ENCODE results near the gene PLA2G4D.

DNA sequence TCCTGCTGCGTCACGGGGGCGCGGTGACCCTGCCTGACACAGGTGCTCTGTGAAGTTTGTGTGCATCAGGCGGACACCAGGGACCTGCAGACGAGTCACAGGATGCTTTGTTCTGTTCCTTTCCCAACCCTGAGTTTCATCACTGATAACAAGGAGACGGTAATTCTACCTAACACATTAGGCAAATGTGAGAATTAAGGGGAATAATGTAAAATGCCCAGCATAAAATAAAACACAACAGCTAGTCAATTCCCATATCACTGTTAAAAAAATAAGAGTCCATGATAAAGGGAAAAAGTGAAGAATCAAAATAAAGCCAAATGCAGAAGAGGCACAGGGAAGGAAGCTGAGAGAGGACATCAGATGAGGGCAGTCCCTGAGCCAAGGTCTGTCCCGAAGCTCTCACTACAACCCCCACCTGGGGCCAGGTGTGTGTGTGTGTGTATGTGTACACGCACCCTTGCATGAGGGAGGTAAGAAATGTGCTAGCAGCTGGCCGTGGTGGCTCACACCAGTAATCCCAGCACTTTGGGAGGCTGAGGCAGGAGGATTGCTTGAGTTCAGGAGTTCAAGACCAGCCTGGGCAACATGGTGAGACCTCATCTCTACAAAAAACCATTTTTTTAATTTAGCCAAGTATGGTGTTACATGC, 27.5 kb downstream of the PLA2G4D start:
- TF ChIP-seq, protein P1, sequence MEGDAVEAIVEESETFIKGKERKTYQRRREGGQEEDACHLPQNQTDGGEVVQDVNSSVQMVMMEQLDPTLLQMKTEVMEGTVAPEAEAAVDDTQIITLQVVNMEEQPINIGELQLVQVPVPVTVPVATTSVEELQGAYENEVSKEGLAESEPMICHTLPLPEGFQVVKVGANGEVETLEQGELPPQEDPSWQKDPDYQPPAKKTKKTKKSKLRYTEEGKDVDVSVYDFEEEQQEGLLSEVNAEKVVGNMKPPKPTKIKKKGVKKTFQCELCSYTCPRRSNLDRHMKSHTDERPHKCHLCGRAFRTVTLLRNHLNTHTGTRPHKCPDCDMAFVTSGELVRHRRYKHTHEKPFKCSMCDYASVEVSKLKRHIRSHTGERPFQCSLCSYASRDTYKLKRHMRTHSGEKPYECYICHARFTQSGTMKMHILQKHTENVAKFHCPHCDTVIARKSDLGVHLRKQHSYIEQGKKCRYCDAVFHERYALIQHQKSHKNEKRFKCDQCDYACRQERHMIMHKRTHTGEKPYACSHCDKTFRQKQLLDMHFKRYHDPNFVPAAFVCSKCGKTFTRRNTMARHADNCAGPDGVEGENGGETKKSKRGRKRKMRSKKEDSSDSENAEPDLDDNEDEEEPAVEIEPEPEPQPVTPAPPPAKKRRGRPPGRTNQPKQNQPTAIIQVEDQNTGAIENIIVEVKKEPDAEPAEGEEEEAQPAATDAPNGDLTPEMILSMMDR (IDR thresholded peaks at IDR 0.05; ENCODE audit: low read depth, low read length, poor library complexity, severe bottlenecking), result no peak
- TF ChIP-seq EZH2phosphoT487 (IDR thresholded peaks at IDR 0.05; ENCODE audit: borderline replicate concordance, low read length), result no peak
